Activated T-helper 2 cell treated with anti-CD3 and anti-CD28 coated beads, Interferon-gamma antibody, Interleukin-2, Interleukin-4, amounts not matched to agents 10 μg/mL and 5 μg/mL and 100 μg/mL, durations not matched to agents 14 hours and 24 hours and 36 hours (primary cell): ENCODE data around the gene MS4A4A. TPM values are rescaled to one million over a fixed set of nuclear protein-coding genes. Genes with fewer than 3 reads are reported as not detected.

Experiments used
- DNase-seq: peaks from one replicate; pipeline ENCODE4 v3.0.0; 2021; ENCODE audit warnings: low spot score
- H3K27ac Mint-ChIP-seq: one replicate; pipeline ENCODE4 v1.8.0; 2021; ENCODE audit warnings: mixed read lengths
- H3K27me3 Mint-ChIP-seq: one replicate; pipeline ENCODE4 v1.8.0; 2021; ENCODE audit warnings: low read depth, mixed read lengths
- H3K36me3 Mint-ChIP-seq: one replicate; pipeline ENCODE4 v1.8.0; 2021; ENCODE audit warnings: low read depth, mixed read lengths
- H3K4me1 Mint-ChIP-seq: one replicate; pipeline ENCODE4 v1.8.0; 2021; ENCODE audit warnings: low read depth, mixed read lengths
- H3K4me3 Mint-ChIP-seq: one replicate; pipeline ENCODE4 v1.8.0; 2021; ENCODE audit warnings: low read depth, mild to moderate bottlenecking, moderate library complexity, mixed read lengths
- H3K9me3 Mint-ChIP-seq: one replicate; pipeline ENCODE4 v1.8.0; 2021; ENCODE audit warnings: mixed read lengths
- intact Hi-C: fragments of 100-400 bp; cut with micrococcal nuclease; formaldehyde crosslinking; loops from one replicate; pipeline ENCODE4 v1.15.1; 2023
- total RNA-seq: library from RNA; stranded (reverse); gene quantifications from 2 replicates; pipeline ENCODE4 v1.2.3, GENCODE V29; 2022

The MS4A4A gene
- total RNA-seq, 1 donor from 2014 or later: not detected

DNA sequence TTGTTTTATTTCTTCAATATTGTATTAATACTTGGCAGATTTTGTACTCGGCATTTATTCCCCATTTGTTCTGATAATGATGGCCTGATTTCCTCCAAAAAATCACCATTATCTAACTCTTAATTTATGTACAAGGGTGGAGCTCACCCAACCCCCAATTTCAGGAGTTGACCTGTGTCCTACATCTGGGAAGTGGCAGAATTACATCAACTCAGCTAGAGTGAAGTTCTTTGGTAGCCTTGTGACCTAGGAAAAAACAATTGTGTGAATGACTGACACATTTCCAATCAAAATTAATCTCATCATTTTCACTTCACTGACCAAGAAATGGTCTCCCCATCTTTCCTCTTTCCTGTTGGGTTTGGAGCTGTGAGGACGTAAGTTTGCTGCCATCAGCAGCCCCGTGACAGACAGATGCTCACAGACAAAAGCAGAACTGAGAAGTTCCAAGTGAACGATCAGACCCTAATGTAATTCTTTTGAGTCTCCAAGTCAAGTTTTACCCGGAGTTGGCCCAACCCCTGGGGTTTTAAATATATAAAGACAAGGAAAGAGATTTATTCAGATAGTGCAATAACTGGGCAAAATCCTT is 30.0 kb downstream of the MS4A4A start:
- intact Hi-C loops: no loop called here
- no peak overlapping the region for H3K27ac Mint-ChIP-seq
- no peaks in the 10 kb centered on the region for H3K36me3 Mint-ChIP-seq
- peaks cover 5% of the 10 kb centered on the region for H3K4me1 Mint-ChIP-seq
- H3K9me3 Mint-ChIP-seq: no peaks in the 10 kb centered on the region
- no peak for DNase-seq
- H3K4me3 Mint-ChIP-seq: no peak overlapping the region
- H3K27me3 Mint-ChIP-seq: no peaks in the 10 kb centered on the region

DNA sequence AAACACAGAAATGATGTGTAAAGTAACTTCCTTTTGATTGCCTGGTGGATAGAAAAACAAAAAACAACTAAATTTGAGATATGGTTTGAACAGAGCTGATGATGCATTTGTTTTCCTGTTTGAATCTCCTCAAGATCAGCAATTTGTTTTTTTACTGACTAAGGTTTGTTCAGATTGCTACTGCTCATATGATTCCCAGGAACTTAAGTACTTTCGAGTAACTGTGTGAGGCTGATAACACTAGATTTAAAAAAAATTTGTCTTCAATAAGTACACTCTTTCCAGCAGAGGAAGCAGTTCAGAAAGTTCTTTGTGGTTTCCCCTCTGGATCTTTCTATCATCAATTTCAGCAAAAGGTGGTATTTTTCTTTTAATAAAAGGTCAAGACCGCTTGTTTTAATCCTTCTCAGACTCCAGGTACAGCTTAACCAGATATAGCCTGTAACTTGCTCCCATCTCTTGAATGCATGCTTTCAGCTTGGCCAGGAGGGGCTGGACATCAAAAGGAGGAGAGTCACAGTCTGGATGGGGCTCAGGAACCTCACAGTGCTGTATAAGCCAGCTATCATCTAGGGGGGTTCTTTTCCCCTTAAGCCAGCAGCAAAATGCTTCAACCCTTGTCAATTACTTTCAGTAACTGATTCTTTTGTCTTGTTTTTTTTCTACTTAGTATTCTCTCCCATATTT is 34.3 kb downstream of the MS4A4A start:
- DNase-seq: no peak
- no peaks in the 10 kb centered on the region for H3K36me3 Mint-ChIP-seq
- no peak overlapping the region for H3K27ac Mint-ChIP-seq
- no peaks in the 10 kb centered on the region for H3K4me1 Mint-ChIP-seq
- H3K4me3 Mint-ChIP-seq: no peak overlapping the region
- intact Hi-C loops: no loop called here
- H3K27me3 Mint-ChIP-seq: no peaks in the 10 kb centered on the region
- H3K9me3 Mint-ChIP-seq: peaks cover 1% of the 10 kb centered on the region

DNA sequence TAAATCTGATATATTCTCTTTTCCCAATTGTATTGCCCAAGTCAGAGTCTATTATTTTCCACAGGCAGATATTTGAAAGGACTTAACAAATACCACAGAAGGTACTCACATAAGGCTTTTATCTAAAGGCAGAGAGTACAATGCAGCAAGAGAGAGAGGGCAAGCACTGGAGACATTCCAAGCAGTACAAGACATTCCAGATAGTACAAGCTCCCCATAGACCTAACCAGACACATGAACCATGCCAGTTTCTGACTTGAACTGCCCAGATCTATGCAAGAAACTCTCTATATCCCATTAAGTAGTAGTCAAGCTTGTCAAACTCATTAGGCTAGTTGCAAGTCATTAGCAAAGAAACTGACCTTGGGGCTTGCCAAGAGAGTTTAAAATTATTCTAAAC is 35.4 kb downstream of the MS4A4A start:
- peaks cover 8% of the 10 kb centered on the region for H3K9me3 Mint-ChIP-seq
- no peaks in the 10 kb centered on the region for H3K4me1 Mint-ChIP-seq
- intact Hi-C loops: no loop called here
- H3K36me3 Mint-ChIP-seq: no peaks in the 10 kb centered on the region
- DNase-seq: no peak
- H3K4me3 Mint-ChIP-seq: no peak overlapping the region
- no peak overlapping the region for H3K27ac Mint-ChIP-seq
- H3K27me3 Mint-ChIP-seq: no peaks in the 10 kb centered on the region

DNA sequence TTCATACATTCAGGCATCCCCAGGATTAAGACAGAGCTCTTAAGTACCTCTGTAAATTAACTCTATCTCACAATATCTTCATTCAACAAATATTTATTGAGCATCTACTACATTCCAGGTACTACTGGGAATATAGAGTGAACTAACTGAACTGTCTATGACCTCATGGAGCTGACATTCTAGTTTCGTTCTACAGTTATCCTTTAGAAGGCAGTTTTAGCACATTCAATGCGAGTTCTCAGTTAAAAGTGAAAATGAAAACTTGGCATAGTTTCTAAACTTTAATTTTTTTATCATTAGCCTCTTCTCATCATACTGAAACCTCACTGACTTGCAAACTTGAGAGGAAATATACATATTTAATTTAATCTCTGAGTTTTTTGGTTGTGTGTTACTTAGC is 35.9 kb downstream of the MS4A4A start:
- Mint-ChIP-seq H3K4me1 (no peaks in the 10 kb centered on the region), H3K27me3 (no peaks in the 10 kb centered on the region), H3K4me3 (no peak overlapping the region), H3K9me3 (peaks cover 10% of the 10 kb centered on the region), H3K27ac (no peak overlapping the region), H3K36me3 (no peaks in the 10 kb centered on the region)
- no peak for DNase-seq
- intact Hi-C loops: no loop called here

DNA sequence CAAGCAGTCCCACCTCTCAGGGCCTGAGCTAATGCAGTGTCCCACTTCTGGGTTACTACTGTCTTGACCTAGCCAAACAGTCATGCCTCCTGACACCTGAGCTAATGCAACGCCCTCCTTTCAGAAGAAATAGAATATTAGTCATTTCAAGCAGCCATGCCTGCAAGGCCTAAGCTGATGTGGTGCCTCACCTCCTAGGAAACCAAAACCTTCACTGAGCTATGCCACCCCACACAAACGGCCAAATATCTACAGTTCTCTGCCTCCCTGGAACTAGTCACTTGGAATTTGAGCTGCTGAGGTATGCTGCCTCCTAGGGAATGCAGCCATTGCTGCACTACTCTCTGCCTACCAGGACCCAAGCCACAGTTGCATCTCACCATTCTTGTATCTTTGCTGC is 38.3 kb downstream of the MS4A4A start:
- no peak for DNase-seq
- no peaks in the 10 kb centered on the region for H3K27me3 Mint-ChIP-seq
- H3K27ac Mint-ChIP-seq: no peak overlapping the region
- intact Hi-C loops: no loop called here
- no peaks in the 10 kb centered on the region for H3K4me1 Mint-ChIP-seq
- no peaks in the 10 kb centered on the region for H3K36me3 Mint-ChIP-seq
- H3K4me3 Mint-ChIP-seq: no peak overlapping the region
- H3K9me3 Mint-ChIP-seq: peaks cover 23% of the 10 kb centered on the region

DNA sequence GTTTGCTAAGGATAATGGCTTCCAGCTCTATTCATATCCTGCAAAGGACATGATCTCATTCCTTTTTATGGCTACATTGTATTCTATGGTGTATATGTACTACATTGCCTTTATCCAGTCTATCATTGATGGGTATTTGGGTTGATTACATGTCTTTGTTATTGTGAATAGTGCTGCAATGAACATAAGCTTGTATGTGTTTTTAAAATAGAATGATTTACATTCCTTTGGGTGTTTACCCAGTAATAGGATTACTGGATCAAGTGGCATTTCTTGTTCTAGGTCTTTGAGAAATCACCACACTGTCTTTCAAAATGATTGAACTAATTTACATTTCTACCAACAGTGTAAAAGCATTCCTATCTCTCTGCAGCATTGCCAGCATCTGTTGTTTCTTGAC is 40.6 kb downstream of the MS4A4A start:
- no peaks in the 10 kb centered on the region for H3K4me1 Mint-ChIP-seq
- no peak overlapping the region for H3K27ac Mint-ChIP-seq
- no peak for DNase-seq
- H3K27me3 Mint-ChIP-seq: no peaks in the 10 kb centered on the region
- H3K36me3 Mint-ChIP-seq: no peaks in the 10 kb centered on the region
- H3K9me3 Mint-ChIP-seq: peaks cover 23% of the 10 kb centered on the region
- H3K4me3 Mint-ChIP-seq: no peak overlapping the region
- intact Hi-C loops: no loop called here

DNA sequence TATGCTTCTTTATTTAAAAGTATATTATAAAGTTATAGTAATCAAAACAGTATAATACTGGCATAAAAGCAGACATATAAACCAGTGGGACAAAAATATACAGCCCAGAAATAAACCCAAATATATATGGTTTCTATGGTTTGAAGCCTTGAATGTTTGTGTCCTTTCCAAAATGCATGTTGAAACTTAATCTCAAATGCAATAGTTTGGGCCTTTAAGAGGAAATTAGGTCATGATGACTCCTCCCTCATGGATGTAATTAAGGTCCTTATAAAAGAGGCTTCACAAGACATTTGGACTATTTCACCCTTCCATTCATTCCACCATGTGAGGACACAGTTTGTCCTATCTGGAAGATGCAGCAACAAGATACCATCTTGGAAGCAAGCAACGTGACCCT is 46.5 kb downstream of the MS4A4A start, which contains the start of gene MS4A6E:
MS4A6E (plus strand) TSS at position 301 of the 400 bp plus-strand sequence. CDS start 7,641 bp downstream, outside the sequence.
- no peak for DNase-seq
- Mint-ChIP-seq H3K4me1 (no peaks in the 10 kb centered on the region), H3K9me3 (peaks cover 12% of the 10 kb centered on the region), H3K27me3 (no peaks in the 10 kb centered on the region), H3K36me3 (no peaks in the 10 kb centered on the region), H3K27ac (no peak within 1 kb of the TSS), H3K4me3 (no peak within 1 kb of the TSS)
- intact Hi-C loops: no loop called here

DNA sequence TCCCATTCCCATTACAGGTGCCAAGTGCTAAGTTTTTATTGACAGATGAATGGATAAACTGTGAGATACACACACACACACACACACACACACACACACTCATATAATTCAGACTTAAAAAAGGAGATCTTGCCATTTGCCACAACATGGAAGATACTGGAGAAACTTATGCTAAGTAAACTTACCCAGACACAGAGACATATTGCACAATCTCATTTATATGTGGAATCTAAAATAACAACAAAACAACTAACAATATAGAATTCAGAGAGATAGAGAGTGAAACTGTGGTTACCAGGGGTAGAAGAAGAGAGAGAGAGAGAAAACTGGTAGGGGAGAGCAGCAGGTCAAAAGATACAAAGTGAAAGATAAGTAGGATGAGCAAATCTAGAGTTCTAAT is 48.0 kb downstream of the MS4A4A start:
- H3K27ac Mint-ChIP-seq: no peak overlapping the region
- intact Hi-C loops: no loop called here
- H3K36me3 Mint-ChIP-seq: no peaks in the 10 kb centered on the region
- no peak overlapping the region for H3K4me3 Mint-ChIP-seq
- H3K27me3 Mint-ChIP-seq: no peaks in the 10 kb centered on the region
- H3K9me3 Mint-ChIP-seq: peaks cover 4% of the 10 kb centered on the region
- no peak for DNase-seq
- no peaks in the 10 kb centered on the region for H3K4me1 Mint-ChIP-seq

DNA sequence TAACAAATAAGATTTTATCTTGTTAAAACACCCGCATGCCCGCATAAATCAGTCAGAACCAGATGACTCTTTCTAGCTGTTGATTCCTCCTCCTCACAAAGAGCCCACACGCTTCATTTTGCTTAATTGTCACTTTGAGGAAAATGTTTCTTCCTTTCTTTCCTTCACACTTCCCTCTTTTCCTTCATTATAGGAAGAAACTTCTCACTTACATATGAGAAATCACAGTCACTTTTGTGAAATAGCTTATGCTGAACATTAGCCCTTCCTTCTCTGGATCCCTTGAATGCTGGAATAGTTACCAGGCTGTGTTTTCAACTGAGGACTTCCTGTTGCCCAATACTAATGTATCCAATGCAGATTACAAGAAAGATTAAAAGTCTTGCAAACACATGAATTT is 52.4 kb downstream of the MS4A4A start:
- intact Hi-C loops: no loop called here
- no peak for DNase-seq
- Mint-ChIP-seq H3K36me3 (no peaks in the 10 kb centered on the region), H3K27me3 (peaks cover 2% of the 10 kb centered on the region), H3K4me3 (no peak overlapping the region), H3K4me1 (no peaks in the 10 kb centered on the region), H3K9me3 (peaks cover 4% of the 10 kb centered on the region), H3K27ac (no peak overlapping the region)

DNA sequence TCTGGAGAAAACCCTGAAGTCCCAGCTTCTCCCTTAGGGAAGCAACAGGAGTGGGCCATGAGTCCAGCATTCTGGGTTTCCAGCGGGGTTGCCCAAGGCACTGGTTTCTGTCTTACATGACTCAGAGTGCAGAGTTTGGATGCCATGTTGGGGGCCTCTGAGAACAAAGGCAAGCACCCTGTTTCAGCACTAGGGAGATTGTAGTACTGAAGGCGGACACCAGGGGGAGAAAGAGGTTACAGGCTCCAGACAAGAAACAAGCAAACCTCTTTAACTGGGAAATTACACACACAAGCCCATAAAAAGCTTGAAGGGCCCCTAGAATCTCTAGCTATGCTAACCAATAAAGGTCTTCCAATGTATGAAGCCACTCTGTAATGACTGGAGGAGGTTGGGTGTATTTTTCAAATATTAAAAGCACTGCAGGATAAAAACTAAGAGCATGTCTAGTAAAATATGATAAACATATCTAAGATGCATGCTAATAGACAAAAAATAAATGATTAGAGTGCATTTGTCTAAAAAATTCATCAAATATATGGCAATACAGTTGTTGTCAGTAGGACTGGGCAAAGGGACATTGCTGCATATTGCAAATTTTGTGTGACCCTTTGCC is 53.6 kb downstream of the MS4A4A start:
- Mint-ChIP-seq H3K27me3 (peaks cover 7% of the 10 kb centered on the region), H3K27ac (no peak overlapping the region), H3K4me1 (no peaks in the 10 kb centered on the region), H3K4me3 (no peak overlapping the region), H3K9me3 (no peaks in the 10 kb centered on the region), H3K36me3 (no peaks in the 10 kb centered on the region)
- peak; percentile 37 for DNase-seq
- intact Hi-C loops: no loop called here

DNA sequence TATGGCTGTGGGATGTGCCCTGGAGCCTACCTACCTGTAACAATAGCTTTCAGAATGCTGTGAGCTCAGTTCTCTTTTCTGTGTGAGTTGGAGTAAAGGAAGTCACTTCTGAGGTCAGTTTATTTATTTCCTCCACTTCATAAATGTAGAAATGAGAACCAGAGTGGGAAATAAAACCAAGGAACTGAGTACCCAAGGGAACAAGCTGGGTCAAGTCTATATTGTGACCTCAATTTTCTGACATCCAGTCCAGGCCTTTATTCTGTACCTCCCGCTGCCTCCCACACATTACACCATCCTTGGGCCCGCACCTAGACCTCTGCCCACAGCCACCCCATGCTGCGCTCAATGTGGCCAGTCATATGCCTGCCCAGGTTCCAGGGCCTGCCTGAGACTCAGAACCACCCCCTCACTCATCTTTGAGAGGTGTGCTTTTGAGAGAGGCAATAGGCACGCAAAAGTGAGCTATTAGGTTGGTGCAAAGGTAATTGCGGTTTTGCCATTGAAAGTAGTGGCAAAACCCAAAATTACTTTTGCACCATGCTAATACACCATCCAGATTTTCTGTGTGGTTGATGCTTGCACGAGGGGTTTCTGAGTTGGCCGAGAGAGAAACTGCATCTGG is 56.4 kb downstream of the MS4A4A start:
- intact Hi-C loops: no loop called here
- no peak overlapping the region for H3K27ac Mint-ChIP-seq
- H3K36me3 Mint-ChIP-seq: no peaks in the 10 kb centered on the region
- H3K27me3 Mint-ChIP-seq: peaks cover 10% of the 10 kb centered on the region
- H3K4me3 Mint-ChIP-seq: no peak overlapping the region
- DNase-seq: no peak
- no peaks in the 10 kb centered on the region for H3K9me3 Mint-ChIP-seq
- no peaks in the 10 kb centered on the region for H3K4me1 Mint-ChIP-seq

DNA sequence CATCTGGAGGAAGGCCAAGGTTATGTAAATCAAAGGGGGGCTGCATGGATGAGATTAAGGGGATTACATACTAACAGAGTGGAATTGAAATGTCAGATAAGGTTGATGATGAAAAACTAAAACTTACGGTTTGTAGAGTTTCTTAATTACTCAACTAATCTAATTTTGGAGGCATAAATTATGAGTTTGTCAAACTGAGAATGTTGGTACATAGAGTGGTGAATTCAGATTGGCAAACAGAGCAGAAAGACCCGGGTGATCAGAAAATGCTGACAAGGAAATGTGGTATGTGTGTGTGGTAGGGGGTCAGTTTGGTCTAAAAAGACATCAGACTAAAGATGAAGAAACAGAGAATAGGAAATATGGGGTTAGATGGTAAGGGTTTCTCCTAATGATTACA is 57.6 kb downstream of the MS4A4A start:
- Mint-ChIP-seq H3K4me3 (no peak overlapping the region), H3K36me3 (no peaks in the 10 kb centered on the region), H3K27ac (no peak overlapping the region), H3K4me1 (no peaks in the 10 kb centered on the region), H3K9me3 (no peaks in the 10 kb centered on the region), H3K27me3 (peaks cover 10% of the 10 kb centered on the region)
- DNase-seq: no peak
- intact Hi-C loops: no loop called here

DNA sequence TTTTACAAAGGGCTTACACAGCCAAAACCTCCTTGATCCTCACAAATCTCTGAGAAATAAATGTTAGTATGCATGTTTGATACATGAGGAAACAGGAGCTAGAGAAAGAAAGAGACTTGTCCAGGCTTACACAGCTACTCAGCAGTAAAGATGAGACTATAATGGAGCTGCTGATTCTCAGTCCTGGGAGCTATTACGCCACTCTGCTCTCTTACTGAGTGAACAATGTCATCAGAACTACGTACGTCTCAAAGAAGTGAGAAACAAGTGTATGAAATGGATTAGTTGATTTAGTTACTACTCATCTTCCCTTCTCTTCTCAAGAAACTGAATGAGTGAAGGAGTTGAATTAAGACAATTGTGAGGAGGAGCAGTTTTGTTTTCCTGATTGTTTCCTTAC is 58.9 kb downstream of the MS4A4A start:
- intact Hi-C loops: no loop called here
- H3K36me3 Mint-ChIP-seq: no peaks in the 10 kb centered on the region

More for the DNA sequence above, 58.9 kb downstream of the MS4A4A start:
- no peak for DNase-seq
- H3K9me3 Mint-ChIP-seq: no peaks in the 10 kb centered on the region
- no peak overlapping the region for H3K4me3 Mint-ChIP-seq
- peaks cover 8% of the 10 kb centered on the region for H3K27me3 Mint-ChIP-seq
- H3K4me1 Mint-ChIP-seq: no peaks in the 10 kb centered on the region
- no peak overlapping the region for H3K27ac Mint-ChIP-seq
